ENCODE results near the gene IFT81. TPM values are rescaled to one million over a fixed set of nuclear protein-coding genes. Genes with fewer than 3 reads are reported as not detected.

Gene IFT81
- polyA plus RNA-seq, 1 of the 3 experiments (the other 2 are of a cell fraction) = 7.9 TPM

- H3K36me3 ChIP-seq (replicated peaks in 1 of 2; ENCODE audit: control insufficient read depth in 1 of 2, insufficient read depth in 2 of 2, low read length in 1 of 2) = peaks cover 26 to 30% of the 10 kb centered on the region in 2 experiments
- POLR2A ChIA-PET = no interaction called here
- DNase-seq = no peak
- no peaks in the 10 kb centered on the region for H3K79me2 ChIP-seq (ENCODE audit: insufficient read depth)
- no peak overlapping the region for H3K4me3 ChIP-seq (ENCODE audit: low read depth in 2 of 2, low read length in 1 of 2)
- peaks cover 3% of the 10 kb centered on the region for H3F3A ChIP-seq (replicated peaks; ENCODE audit: insufficient read depth)
- no peak overlapping the region for H2AFZ ChIP-seq (ENCODE audit: low read depth)
- H3K27ac ChIP-seq (ENCODE audit: low read depth in 2 of 2, low read length in 1 of 2) = no peak overlapping the region; a peak in 1 of 4 replicates
- no peaks in the 10 kb centered on the region for H4K20me1 ChIP-seq (ENCODE audit: insufficient read depth)
- H3K27me3 ChIP-seq (ENCODE audit: insufficient read depth) = no peaks in the 10 kb centered on the region
- no peak for TF ChIP-seq YY1 (IDR thresholded peaks at IDR 0.05; ENCODE audit: low read depth)
- TF ChIP-seq, protein P1, sequence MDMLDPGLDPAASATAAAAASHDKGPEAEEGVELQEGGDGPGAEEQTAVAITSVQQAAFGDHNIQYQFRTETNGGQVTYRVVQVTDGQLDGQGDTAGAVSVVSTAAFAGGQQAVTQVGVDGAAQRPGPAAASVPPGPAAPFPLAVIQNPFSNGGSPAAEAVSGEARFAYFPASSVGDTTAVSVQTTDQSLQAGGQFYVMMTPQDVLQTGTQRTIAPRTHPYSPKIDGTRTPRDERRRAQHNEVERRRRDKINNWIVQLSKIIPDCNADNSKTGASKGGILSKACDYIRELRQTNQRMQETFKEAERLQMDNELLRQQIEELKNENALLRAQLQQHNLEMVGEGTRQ (IDR thresholded peaks at IDR 0.05; ENCODE audit: borderline replicate concordance, low read depth, low read length) = no peak
- no peak for TF ChIP-seq NRF1 (IDR thresholded peaks at IDR 0.05; ENCODE audit: low read depth, low read length)
- TF ChIP-seq, protein P2, sequence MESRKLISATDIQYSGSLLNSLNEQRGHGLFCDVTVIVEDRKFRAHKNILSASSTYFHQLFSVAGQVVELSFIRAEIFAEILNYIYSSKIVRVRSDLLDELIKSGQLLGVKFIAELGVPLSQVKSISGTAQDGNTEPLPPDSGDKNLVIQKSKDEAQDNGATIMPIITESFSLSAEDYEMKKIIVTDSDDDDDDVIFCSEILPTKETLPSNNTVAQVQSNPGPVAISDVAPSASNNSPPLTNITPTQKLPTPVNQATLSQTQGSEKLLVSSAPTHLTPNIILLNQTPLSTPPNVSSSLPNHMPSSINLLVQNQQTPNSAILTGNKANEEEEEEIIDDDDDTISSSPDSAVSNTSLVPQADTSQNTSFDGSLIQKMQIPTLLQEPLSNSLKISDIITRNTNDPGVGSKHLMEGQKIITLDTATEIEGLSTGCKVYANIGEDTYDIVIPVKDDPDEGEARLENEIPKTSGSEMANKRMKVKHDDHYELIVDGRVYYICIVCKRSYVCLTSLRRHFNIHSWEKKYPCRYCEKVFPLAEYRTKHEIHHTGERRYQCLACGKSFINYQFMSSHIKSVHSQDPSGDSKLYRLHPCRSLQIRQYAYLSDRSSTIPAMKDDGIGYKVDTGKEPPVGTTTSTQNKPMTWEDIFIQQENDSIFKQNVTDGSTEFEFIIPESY (IDR thresholded peaks at IDR 0.05; ENCODE audit: borderline replicate concordance, low read depth) = no peak
- no peak for TF ChIP-seq USF1 (IDR thresholded peaks at IDR 0.05; ENCODE audit: borderline replicate concordance, low read depth)
- TF ChIP-seq FOXJ3 (CRISPR knock-in tag; IDR thresholded peaks at IDR 0.05) = no peak
- no peak for TF ChIP-seq RFX5 (IDR thresholded peaks at IDR 0.05; ENCODE audit: low read length)
- TF ChIP-seq CTCF (IDR thresholded peaks at IDR 0.05) = no peak
- TF ChIP-seq POLR2AphosphoS5 (IDR thresholded peaks at IDR 0.05; ENCODE audit: low read depth, low read length) = no peak
- no peak for TF ChIP-seq TCF12 (IDR thresholded peaks at IDR 0.05)
- TF ChIP-seq PBX3 (IDR thresholded peaks at IDR 0.05) = no peak
- no peak for TF ChIP-seq FOSL2 (IDR thresholded peaks at IDR 0.05; ENCODE audit: borderline replicate concordance, low read depth)
- TF ChIP-seq, protein P3, sequence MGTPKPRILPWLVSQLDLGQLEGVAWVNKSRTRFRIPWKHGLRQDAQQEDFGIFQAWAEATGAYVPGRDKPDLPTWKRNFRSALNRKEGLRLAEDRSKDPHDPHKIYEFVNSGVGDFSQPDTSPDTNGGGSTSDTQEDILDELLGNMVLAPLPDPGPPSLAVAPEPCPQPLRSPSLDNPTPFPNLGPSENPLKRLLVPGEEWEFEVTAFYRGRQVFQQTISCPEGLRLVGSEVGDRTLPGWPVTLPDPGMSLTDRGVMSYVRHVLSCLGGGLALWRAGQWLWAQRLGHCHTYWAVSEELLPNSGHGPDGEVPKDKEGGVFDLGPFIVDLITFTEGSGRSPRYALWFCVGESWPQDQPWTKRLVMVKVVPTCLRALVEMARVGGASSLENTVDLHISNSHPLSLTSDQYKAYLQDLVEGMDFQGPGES (IDR thresholded peaks at IDR 0.05; ENCODE audit: low read depth, low read length) = no peak
- no peak for TF ChIP-seq MXI1 (IDR thresholded peaks at IDR 0.05; ENCODE audit: low read depth, low read length)
- no peak for TF ChIP-seq REST (IDR thresholded peaks at IDR 0.05; ENCODE audit: low read depth, low read length)
- TF ChIP-seq SIN3A (IDR thresholded peaks at IDR 0.05; ENCODE audit: borderline replicate concordance, low read depth, low read length) = no peak
- TF ChIP-seq RAD21 (IDR thresholded peaks at IDR 0.05; ENCODE audit: low read length) = no peak
- no peak for TF ChIP-seq GATA2 (CRISPR knock-in tag; IDR thresholded peaks at IDR 0.05)
- TF ChIP-seq NFIC (IDR thresholded peaks at IDR 0.05; ENCODE audit: borderline replicate concordance) = no peak
- TF ChIP-seq RXRA (IDR thresholded peaks at IDR 0.05; ENCODE audit: borderline replicate concordance, low read depth) = no peak
- CTCF ChIA-PET = interaction anchor here (0.7 to 1.0 kb wide), 2 partner anchors 279 to 462 kb away, joined by 3 read pairs; partner anchors contain the start of gene ARPC3
- H3K4me2 ChIP-seq = no peak overlapping the region
- no peaks in the 10 kb centered on the region for H3K9me3 ChIP-seq
- no peak overlapping the region for H3K9ac ChIP-seq
- no peaks in the 10 kb centered on the region; a peak in 1 of 4 replicates for H3K4me1 ChIP-seq (ENCODE audit: control insufficient read depth in 1 of 2, insufficient read depth in 2 of 2, low read depth in 1 of 2, low read length in 1 of 2)
- H3K9me2 ChIP-seq = no peaks in the 10 kb centered on the region
These were observed 46.5 kb downstream of the IFT81 start for GRCh38 chr12:110170535-110171185.
